ENCODE measurements around the gene P2RY2.

Gene P2RY2

GRCh38 chr11:73246303-73246702 is 28.2 kb downstream of the P2RY2 start:
- no peak for DNase-seq

GRCh38 chr11:73248526-73249185 is 30.6 kb downstream of the P2RY2 start:
- DNase-seq = no peak

GRCh38 chr11:73249304-73249703 is 31.2 kb downstream of the P2RY2 start:
- DNase-seq = no peak

GRCh38 chr11:73249853-73250783 is 32.0 kb downstream of the P2RY2 start:
- DNase-seq = no peak

- peak; percentile 24 for DNase-seq
Measured at GRCh38 chr11:73252577-73253191, 34.6 kb downstream of the P2RY2 start.

- DNase-seq = no peak
Measured at GRCh38 chr11:73257342-73258103, 39.4 kb downstream of the P2RY2 start.

GRCh38 chr11:73258104-73259035 is 40.3 kb downstream of the P2RY2 start:
- DNase-seq = no peak

- DNase-seq = no peak
Measured at GRCh38 chr11:73259406-73260126, 41.5 kb downstream of the P2RY2 start.

- DNase-seq = no peak
Measured at GRCh38 chr11:73260127-73260457, 42.0 kb downstream of the P2RY2 start.

GRCh38 chr11:73262851-73263495 is 44.9 kb downstream of the P2RY2 start:
- DNase-seq = no peak

- DNase-seq = no peak
Measured at GRCh38 chr11:73263640-73264039, 45.6 kb downstream of the P2RY2 start.

GRCh38 chr11:73265278-73265810 is 47.3 kb downstream of the P2RY2 start:
- DNase-seq = no peak

- DNase-seq = no peak
Measured at GRCh38 chr11:73265853-73266645, 48.0 kb downstream of the P2RY2 start.

GRCh38 chr11:73266646-73267020 is 48.6 kb downstream of the P2RY2 start:
- no peak for DNase-seq

- DNase-seq = no peak
Measured at GRCh38 chr11:73267122-73267846, 49.2 kb downstream of the P2RY2 start.

GRCh38 chr11:73267906-73268540 is 49.9 kb downstream of the P2RY2 start:
- DNase-seq = no peak

GRCh38 chr11:73268671-73269271 is 50.7 kb downstream of the P2RY2 start:
- DNase-seq = no peak

GRCh38 chr11:73269459-73270015 is 51.5 kb downstream of the P2RY2 start:
- no peak for DNase-seq

Data from activated CD4-positive, alpha-beta T cell treated with anti-CD3 and anti-CD28 coated beads, Interleukin-2, amount 50 U/mL, for 16 hours (primary cell).